Measurements from ENCODE around the gene FUT3.

The FUT3 gene

GRCh38 chr19:5799247-5800241, 51.7 kb downstream of the FUT3 start:
- no peak for DNase-seq

- DNase-seq = no peak
Measured at GRCh38 chr19:5798244-5798643, 53.0 kb downstream of the FUT3 start.

- DNase-seq = no peak
Measured at GRCh38 chr19:5795382-5795919, 55.8 kb downstream of the FUT3 start.

GRCh38 chr19:5793188-5793587, 58.1 kb downstream of the FUT3 start:
- DNase-seq = no peak

Data from Kasumi-1 (cell line).